HEK293 (cell line): ENCODE results near the gene PDGFC.

Experiments
- CTCF ChIA-PET: fragments of 350-600 bp; formaldehyde crosslinking; extraction: SDS; loops from one replicate; lab custom pipeline; 2021; ENCODE audit warnings: antibody characterized with exemption; lab: Yijun Ruan, JAX
- POLR2A ChIA-PET: fragments of 300-600 bp; formaldehyde crosslinking; extraction: SDS; loops from one replicate; lab custom pipeline; 2020; ENCODE audit warnings: antibody characterized with exemption, inconsistent platforms; lab: Yijun Ruan, JAX
- H3K27ac ChIP-seq: fragments of 200-500 bp; sonication (Bioruptor generic); 2 replicates; pipeline ENCODE4 v1.5.1; 2014; ENCODE audit warnings: low read depth, low read length, control low read depth, inconsistent platforms; ENCODE audit errors: extremely low read depth
- H3K36me3 ChIP-seq, 2 experiments: fragments of 200-500 bp in 1 of 2; sonication (Bioruptor generic) in 1 of 2; 1 replicate in 1 of 2; 2 replicates in 1 of 2; pipeline ENCODE4 v1.5.1; 2014 to 2017; ENCODE audit warnings: inconsistent platforms in 2 of 2, low read length in 2 of 2; ENCODE audit not compliant: control insufficient read depth in 2 of 2, insufficient read depth in 1 of 2
- H3K4me1 ChIP-seq: fragments of 200-500 bp; sonication (Bioruptor generic); 2 replicates; pipeline ENCODE4 v1.5.1; 2014; ENCODE audit warnings: mild to moderate bottlenecking, low read length, inconsistent platforms; ENCODE audit not compliant: control insufficient read depth, insufficient read depth
- H3K4me3 ChIP-seq: 2 replicates; pipeline ENCODE4 v1.5.1; 2011; ENCODE audit warnings: low read depth, mild to moderate bottlenecking, control low read depth, low read length, moderate library complexity
- H3K9me3 ChIP-seq: fragments of 200-500 bp; sonication (Bioruptor generic); 2 replicates; pipeline ENCODE4 v1.5.1; 2014; ENCODE audit warnings: low read depth, low read length, inconsistent platforms; ENCODE audit not compliant: control insufficient read depth, insufficient read depth
- HOXC10 ChIP-seq: sonication (generic); formaldehyde crosslinking; IDR thresholded peaks from 2 replicates; pipeline ENCODE4 v1.8.1; 2023; ENCODE audit warnings: mild to moderate bottlenecking, missing genetic modification reagents
- INSM2 ChIP-seq: fragments of 450-650 bp; formaldehyde crosslinking; IDR thresholded peaks from 2 replicates; pipeline ENCODE4 v1.5.1; 2016; ENCODE audit warnings: missing biosample characterization, missing genetic modification characterization
- SP7 ChIP-seq: fragments of 450-650 bp; formaldehyde crosslinking; IDR thresholded peaks from 2 replicates; pipeline ENCODE4 v1.5.1; 2016; ENCODE audit warnings: missing biosample characterization, missing genetic modification characterization
- ZNF175 ChIP-seq: fragments of 450-650 bp; formaldehyde crosslinking; IDR thresholded peaks from 2 replicates; pipeline ENCODE4 v1.5.1; 2016; ENCODE audit warnings: missing biosample characterization, missing genetic modification characterization
- ZNF26 ChIP-seq: fragments of 450-650 bp; formaldehyde crosslinking; IDR thresholded peaks from 2 replicates; pipeline ENCODE4 v1.5.1; 2016; ENCODE audit warnings: missing biosample characterization, missing genetic modification characterization
- ZNF266 ChIP-seq: fragments of 450-650 bp; formaldehyde crosslinking; IDR thresholded peaks from 2 replicates; pipeline ENCODE4 v1.5.1; 2016; ENCODE audit warnings: missing biosample characterization, missing genetic modification characterization, low read depth
- ZNF354C ChIP-seq: fragments of 450-650 bp; formaldehyde crosslinking; IDR thresholded peaks from 2 replicates; pipeline ENCODE4 v1.5.1; 2016; ENCODE audit warnings: missing biosample characterization, missing genetic modification characterization, low read depth, borderline replicate concordance
- ZNF585B ChIP-seq: fragments of 450-650 bp; formaldehyde crosslinking; IDR thresholded peaks from 2 replicates; pipeline ENCODE4 v1.5.1; 2016; ENCODE audit warnings: missing biosample characterization, missing genetic modification characterization
- ZNF596 ChIP-seq: fragments of 450-650 bp; IDR thresholded peaks from 2 replicates; pipeline ENCODE4 v1.5.0; 2018; ENCODE audit warnings: missing biosample characterization, mild to moderate bottlenecking, missing genetic modification characterization, moderate library complexity
- ZNF677 ChIP-seq: fragments of 450-650 bp; IDR thresholded peaks from 2 replicates; pipeline ENCODE4 v1.5.0; 2018; ENCODE audit warnings: missing biosample characterization, mild to moderate bottlenecking, missing genetic modification characterization, moderate library complexity
- ZNF704 ChIP-seq: fragments of 450-650 bp; formaldehyde crosslinking; IDR thresholded peaks from 2 replicates; pipeline ENCODE4 v1.5.1; 2016; ENCODE audit warnings: missing biosample characterization, missing genetic modification characterization
- TF ChIP-seq, protein P1 (sequence below): fragments of 450-650 bp; formaldehyde crosslinking; IDR thresholded peaks from 2 replicates; pipeline ENCODE4 v1.5.1; 2016; ENCODE audit warnings: missing biosample characterization, missing genetic modification characterization
- TF ChIP-seq, protein P2 (sequence below): fragments of 450-650 bp; formaldehyde crosslinking; conservative IDR thresholded peaks from 2 replicates; pipeline ENCODE4 v1.5.1; 2016; ENCODE audit warnings: low read depth, missing biosample characterization, missing genetic modification characterization
- TF ChIP-seq, protein P3 (sequence below): fragments of 450-650 bp; formaldehyde crosslinking; IDR thresholded peaks from 2 replicates; pipeline ENCODE4 v1.5.1; 2016; ENCODE audit warnings: missing biosample characterization, missing genetic modification characterization

PDGFC gene

DNA sequence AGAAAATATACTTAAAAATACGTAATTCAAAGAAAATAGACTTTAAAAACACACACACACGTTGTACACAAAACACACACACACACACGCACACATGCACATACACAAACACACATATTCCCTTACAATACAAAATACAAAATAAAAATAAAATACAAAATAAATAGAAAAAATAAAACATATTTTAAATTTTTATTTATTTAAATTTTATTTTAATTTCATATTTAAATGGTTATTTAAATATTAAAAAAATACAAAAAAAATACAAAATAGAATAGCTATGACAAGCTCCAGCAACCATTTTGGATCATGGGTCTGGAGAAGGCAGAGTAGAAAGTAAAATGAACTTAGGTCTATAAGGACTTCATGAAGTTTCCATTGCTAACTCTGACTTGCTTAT lies 34.2 kb upstream of the PDGFC start:
- H3K4me3 ChIP-seq, result no peak overlapping the region
- no peaks in the 10 kb centered on the region for H3K9me3 ChIP-seq
- CTCF ChIA-PET, result interaction anchor here (1.5 kb wide), 1 partner anchor 37 kb away, joined by 5 read pairs; no protein-coding TSS in a partner anchor
- H3K27ac ChIP-seq, result no peak overlapping the region
- TF ChIP-seq ZNF704 (tag by site-specific recombination) (no peak), ZNF175 (tag by site-specific recombination) (no peak), ZNF266 (tag by site-specific recombination) (no peak), ZNF354C (tag by site-specific recombination) (no peak), ZNF585B (no peak)
- TF ChIP-seq, protein P1, sequence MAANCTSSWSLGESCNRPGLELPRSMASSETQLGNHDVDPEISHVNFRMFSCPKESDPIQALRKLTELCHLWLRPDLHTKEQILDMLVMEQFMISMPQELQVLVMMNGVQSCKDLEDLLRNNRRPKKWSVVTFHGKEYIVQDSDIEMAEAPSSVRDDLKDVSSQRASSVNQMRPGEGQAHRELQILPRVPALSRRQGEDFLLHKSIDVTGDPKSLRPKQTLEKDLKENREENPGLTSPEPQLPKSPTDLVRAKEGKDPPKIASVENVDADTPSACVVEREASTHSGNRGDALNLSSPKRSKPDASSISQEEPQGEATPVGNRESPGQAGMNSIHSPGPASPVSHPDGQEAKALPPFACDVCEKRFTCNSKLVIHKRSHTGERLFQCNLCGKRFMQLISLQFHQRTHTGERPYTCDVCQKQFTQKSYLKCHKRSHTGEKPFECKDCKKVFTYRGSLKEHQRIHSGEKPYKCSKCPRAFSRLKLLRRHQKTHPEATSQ (tag by site-specific recombination), result no peak
- TF ChIP-seq, protein P2, sequence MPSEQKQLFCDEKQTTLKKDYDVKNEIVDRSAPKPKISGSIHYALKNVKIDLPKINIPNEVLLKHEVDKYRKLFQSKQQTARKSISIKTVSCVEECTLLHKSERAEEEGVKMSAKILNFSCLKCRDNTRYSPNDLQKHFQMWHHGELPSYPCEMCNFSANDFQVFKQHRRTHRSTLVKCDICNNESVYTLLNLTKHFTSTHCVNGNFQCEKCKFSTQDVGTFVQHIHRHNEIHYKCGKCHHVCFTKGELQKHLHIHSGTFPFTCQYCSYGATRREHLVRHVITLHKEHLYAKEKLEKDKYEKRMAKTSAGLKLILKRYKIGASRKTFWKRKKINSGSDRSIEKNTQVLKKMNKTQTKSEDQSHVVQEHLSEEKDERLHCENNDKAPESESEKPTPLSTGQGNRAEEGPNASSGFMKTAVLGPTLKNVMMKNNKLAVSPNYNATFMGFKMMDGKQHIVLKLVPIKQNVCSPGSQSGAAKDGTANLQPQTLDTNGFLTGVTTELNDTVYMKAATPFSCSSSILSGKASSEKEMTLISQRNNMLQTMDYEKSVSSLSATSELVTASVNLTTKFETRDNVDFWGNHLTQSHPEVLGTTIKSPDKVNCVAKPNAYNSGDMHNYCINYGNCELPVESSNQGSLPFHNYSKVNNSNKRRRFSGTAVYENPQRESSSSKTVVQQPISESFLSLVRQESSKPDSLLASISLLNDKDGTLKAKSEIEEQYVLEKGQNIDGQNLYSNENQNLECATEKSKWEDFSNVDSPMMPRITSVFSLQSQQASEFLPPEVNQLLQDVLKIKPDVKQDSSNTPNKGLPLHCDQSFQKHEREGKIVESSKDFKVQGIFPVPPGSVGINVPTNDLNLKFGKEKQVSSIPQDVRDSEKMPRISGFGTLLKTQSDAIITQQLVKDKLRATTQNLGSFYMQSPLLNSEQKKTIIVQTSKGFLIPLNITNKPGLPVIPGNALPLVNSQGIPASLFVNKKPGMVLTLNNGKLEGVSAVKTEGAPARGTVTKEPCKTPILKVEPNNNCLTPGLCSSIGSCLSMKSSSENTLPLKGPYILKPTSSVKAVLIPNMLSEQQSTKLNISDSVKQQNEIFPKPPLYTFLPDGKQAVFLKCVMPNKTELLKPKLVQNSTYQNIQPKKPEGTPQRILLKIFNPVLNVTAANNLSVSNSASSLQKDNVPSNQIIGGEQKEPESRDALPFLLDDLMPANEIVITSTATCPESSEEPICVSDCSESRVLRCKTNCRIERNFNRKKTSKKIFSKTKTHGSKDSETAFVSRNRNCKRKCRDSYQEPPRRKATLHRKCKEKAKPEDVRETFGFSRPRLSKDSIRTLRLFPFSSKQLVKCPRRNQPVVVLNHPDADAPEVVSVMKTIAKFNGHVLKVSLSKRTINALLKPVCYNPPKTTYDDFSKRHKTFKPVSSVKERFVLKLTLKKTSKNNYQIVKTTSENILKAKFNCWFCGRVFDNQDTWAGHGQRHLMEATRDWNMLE, result no peak
- no peaks in the 10 kb centered on the region for H3K36me3 ChIP-seq
- POLR2A ChIA-PET, result no interaction called here
- no peaks in the 10 kb centered on the region for H3K4me1 ChIP-seq

GRCh38 chr4:157005193-157005592 lies 33.6 kb upstream of the PDGFC start:
- no peak overlapping the region for H3K27ac ChIP-seq
- no peak for TF ChIP-seq ZNF266 (tag by site-specific recombination)
- TF ChIP-seq, protein P3, sequence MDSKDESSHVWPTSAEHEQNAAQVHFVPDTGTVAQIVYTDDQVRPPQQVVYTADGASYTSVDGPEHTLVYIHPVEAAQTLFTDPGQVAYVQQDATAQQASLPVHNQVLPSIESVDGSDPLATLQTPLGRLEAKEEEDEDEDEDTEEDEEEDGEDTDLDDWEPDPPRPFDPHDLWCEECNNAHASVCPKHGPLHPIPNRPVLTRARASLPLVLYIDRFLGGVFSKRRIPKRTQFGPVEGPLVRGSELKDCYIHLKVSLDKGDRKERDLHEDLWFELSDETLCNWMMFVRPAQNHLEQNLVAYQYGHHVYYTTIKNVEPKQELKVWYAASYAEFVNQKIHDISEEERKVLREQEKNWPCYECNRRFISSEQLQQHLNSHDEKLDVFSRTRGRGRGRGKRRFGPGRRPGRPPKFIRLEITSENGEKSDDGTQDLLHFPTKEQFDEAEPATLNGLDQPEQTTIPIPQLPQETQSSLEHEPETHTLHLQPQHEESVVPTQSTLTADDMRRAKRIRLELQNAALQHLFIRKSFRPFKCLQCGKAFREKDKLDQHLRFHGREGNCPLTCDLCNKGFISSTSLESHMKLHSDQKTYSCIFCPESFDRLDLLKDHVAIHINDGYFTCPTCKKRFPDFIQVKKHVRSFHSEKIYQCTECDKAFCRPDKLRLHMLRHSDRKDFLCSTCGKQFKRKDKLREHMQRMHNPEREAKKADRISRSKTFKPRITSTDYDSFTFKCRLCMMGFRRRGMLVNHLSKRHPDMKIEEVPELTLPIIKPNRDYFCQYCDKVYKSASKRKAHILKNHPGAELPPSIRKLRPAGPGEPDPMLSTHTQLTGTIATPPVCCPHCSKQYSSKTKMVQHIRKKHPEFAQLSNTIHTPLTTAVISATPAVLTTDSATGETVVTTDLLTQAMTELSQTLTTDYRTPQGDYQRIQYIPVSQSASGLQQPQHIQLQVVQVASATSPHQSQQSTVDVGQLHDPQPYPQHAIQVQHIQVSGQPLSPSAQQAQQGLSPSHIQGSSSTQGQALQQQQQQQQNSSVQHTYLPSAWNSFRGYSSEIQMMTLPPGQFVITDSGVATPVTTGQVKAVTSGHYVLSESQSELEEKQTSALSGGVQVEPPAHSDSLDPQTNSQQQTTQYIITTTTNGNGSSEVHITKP, result no peak
- no peak for TF ChIP-seq ZNF26 (tag by site-specific recombination)
- no peak for TF ChIP-seq INSM2 (tag by site-specific recombination)
- no peak for TF ChIP-seq SP7 (tag by site-specific recombination)
- no peak for TF ChIP-seq ZNF677 (tag by site-specific recombination)
- TF ChIP-seq ZNF596, result no peak
- TF ChIP-seq HOXC10 (CRISPR knock-in tag), result no peak
- TF ChIP-seq, all 188 proteins: peak for 0
- Histone ChIP-seq H3K9me3 (no peaks in the 10 kb centered on the region), H3K4me3 (no peak overlapping the region), H3K4me1 (no peaks in the 10 kb centered on the region), H3K36me3 (no peaks in the 10 kb centered on the region)
- ChIA-PET CTCF (interaction anchor here (1.5 kb wide), 1 partner anchor 36 kb away, joined by 5 read pairs; no protein-coding TSS in a partner anchor), POLR2A (no interaction called here)
